PC-9 (cell line): ENCODE results near the gene ATG4D. TPM values are rescaled to one million over a fixed set of nuclear protein-coding genes. Genes with fewer than 3 reads are reported as not detected.

Source experiments
- BruUV-seq: library from RNA; stranded (reverse); fragments of 400-500 nt; replicated peaks from 2 replicates; lab custom pipeline; 2021; lab: Mats Ljungman, UMichigan
- CTCF ChIA-PET: fragments of 300-600 bp; sonication (Branson Sonifier 250); formaldehyde crosslinking; loops from one replicate; lab custom pipeline; 2022; ENCODE audit warnings: antibody characterized with exemption; lab: Charles Lee
- POLR2A ChIA-PET: fragments of 300-600 bp; sonication (Branson Sonifier 250); formaldehyde crosslinking; loops from one replicate; lab custom pipeline; 2022; ENCODE audit warnings: antibody characterized with exemption; ENCODE audit not compliant: unreplicated experiment; lab: Charles Lee
- DNase-seq, 2 experiments: peaks; one replicate each; pipeline versions ENCODE4 v3.0.0 to v3.0.0-alpha.2; 2015 to 2022; ENCODE audit warnings: mixed read lengths in 1 of 2
- H2AFZ ChIP-seq: fragments of 200-600 bp; sonication (generic); 2 replicates; pipeline ENCODE4 v1.8.1; 2017; ENCODE audit warnings: antibody characterized with exemption
- H3F3A ChIP-seq: fragments of 200-600 bp; sonication (generic); 2 replicates; pipeline ENCODE4 v1.8.1; 2017; ENCODE audit warnings: antibody characterized with exemption, mild to moderate bottlenecking, low read depth; ENCODE audit not compliant: insufficient read depth
- H3K27ac ChIP-seq: fragments of 200-600 bp; sonication (generic); 2 replicates; pipeline ENCODE4 v1.6.1; 2016; ENCODE audit warnings: mixed run types
- H3K27me3 ChIP-seq: fragments of 200-600 bp; sonication (generic); 2 replicates; pipeline ENCODE4 v1.6.1; 2016; ENCODE audit warnings: low read depth, mixed run types; ENCODE audit not compliant: insufficient read depth
- H3K36me3 ChIP-seq: fragments of 200-600 bp; sonication (generic); 2 replicates; pipeline ENCODE4 v1.6.1; 2016; ENCODE audit warnings: low read depth, mixed run types
- H3K4me1 ChIP-seq: fragments of 200-600 bp; sonication (generic); replicated peaks from 2 replicates; pipeline ENCODE4 v1.6.1; 2016; ENCODE audit warnings: mixed run types; ENCODE audit not compliant: insufficient read depth
- H3K4me2 ChIP-seq: fragments of 200-600 bp; sonication (generic); 2 replicates; pipeline ENCODE4 v1.6.1; 2017; ENCODE audit warnings: mixed run types
- H3K4me3 ChIP-seq: fragments of 200-600 bp; sonication (generic); 2 replicates; pipeline ENCODE4 v1.6.1; 2016; ENCODE audit warnings: mixed run types
- H3K79me2 ChIP-seq: fragments of 200-600 bp; sonication (generic); 2 replicates; pipeline ENCODE4 v1.6.1; 2017; ENCODE audit warnings: low read depth, mixed run types
- H3K9me2 ChIP-seq: fragments of 200-600 bp; sonication (generic); 2 replicates; pipeline ENCODE4 v1.8.1; 2017; ENCODE audit warnings: mild to moderate bottlenecking; ENCODE audit not compliant: insufficient read depth
- H3K9me3 ChIP-seq: fragments of 200-600 bp; sonication (generic); 2 replicates; pipeline ENCODE4 v1.8.1; 2016; ENCODE audit warnings: low read depth; ENCODE audit not compliant: insufficient read depth
- H4K20me1 ChIP-seq: fragments of 200-600 bp; sonication (generic); 2 replicates; pipeline ENCODE4 v1.8.1; 2017; ENCODE audit not compliant: insufficient read depth
- EZH2 ChIP-seq: fragments of 200-600 bp; sonication (generic); IDR thresholded peaks from 2 replicates; pipeline ENCODE4 v1.8.0; 2017; ENCODE audit warnings: antibody characterized with exemption, low read depth
- intact Hi-C: fragments of 100-400 bp; cut with micrococcal nuclease; formaldehyde crosslinking; loops from one replicate; pipeline ENCODE4 v1.10.0; 2022; ENCODE audit not compliant: unreplicated experiment
- total RNA-seq: library from RNA; stranded (reverse); gene quantifications from 2 replicates; pipeline ENCODE4 v1.2.3, GENCODE V29; 2021
- TF ChIP-seq, protein P1 (sequence below): fragments of 200-600 bp; sonication (generic); conservative IDR thresholded peaks from 2 replicates; pipeline ENCODE4 v1.6.1; 2017; ENCODE audit warnings: mixed run types, antibody characterized with exemption, mild to moderate bottlenecking, moderate library complexity

Gene ATG4D
- total RNA-seq, 1 experiment from 2014 or later: 40.2 TPM

DNA sequence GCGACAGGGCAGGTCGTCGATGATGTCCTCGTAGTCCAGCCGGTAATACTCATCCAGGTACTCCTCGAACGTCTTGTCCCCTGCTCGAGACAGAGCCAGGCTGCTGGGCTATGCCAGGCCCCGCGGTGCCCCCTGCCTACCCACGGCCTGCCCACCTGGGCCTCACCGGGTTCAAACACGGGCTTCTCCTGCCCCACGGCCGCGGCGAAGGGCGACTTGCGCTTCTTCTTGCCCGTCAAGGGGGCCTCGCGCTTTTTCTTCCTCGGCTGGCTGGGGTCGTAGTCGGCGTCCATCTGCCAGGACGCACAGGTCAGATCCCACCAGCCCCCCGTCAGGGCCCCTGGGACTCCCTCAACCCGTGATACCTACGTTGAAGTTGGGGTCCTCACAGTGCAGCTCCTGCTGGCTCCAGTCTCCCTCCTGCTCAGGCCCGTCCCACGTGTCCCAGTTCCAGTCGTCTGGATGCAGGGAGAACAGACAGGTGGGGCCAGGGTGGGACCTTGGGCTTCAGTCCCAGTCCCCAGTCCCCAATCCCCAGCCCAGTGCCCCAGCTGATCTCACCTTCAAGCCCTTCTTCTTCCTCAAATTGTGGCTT lies 14.0 kb downstream of the ATG4D start:
- intact Hi-C loops: no loop called here
- TF ChIP-seq, protein P1, sequence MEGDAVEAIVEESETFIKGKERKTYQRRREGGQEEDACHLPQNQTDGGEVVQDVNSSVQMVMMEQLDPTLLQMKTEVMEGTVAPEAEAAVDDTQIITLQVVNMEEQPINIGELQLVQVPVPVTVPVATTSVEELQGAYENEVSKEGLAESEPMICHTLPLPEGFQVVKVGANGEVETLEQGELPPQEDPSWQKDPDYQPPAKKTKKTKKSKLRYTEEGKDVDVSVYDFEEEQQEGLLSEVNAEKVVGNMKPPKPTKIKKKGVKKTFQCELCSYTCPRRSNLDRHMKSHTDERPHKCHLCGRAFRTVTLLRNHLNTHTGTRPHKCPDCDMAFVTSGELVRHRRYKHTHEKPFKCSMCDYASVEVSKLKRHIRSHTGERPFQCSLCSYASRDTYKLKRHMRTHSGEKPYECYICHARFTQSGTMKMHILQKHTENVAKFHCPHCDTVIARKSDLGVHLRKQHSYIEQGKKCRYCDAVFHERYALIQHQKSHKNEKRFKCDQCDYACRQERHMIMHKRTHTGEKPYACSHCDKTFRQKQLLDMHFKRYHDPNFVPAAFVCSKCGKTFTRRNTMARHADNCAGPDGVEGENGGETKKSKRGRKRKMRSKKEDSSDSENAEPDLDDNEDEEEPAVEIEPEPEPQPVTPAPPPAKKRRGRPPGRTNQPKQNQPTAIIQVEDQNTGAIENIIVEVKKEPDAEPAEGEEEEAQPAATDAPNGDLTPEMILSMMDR: no peak
- TF ChIP-seq EZH2: no peak
- Histone ChIP-seq H3K36me3 (peaks cover 20% of the 10 kb centered on the region), H4K20me1 (peaks cover 2% of the 10 kb centered on the region; the same call in 1 of the 2 replicates), H2AFZ (no peak overlapping the region), H3K4me3 (no peak overlapping the region), H3F3A (peaks cover 32% of the 10 kb centered on the region), H3K4me2 (no peak overlapping the region), H3K27me3 (no peaks in the 10 kb centered on the region), H3K27ac (no peak overlapping the region), H3K79me2 (no peaks in the 10 kb centered on the region), H3K4me1 (no peaks in the 10 kb centered on the region), H3K9me2 (no peaks in the 10 kb centered on the region), H3K9me3 (no peaks in the 10 kb centered on the region)
- POLR2A ChIA-PET: no interaction called here
- no peak for DNase-seq
- BruUV-seq: no TSS peak
- CTCF ChIA-PET: no interaction called here

DNA sequence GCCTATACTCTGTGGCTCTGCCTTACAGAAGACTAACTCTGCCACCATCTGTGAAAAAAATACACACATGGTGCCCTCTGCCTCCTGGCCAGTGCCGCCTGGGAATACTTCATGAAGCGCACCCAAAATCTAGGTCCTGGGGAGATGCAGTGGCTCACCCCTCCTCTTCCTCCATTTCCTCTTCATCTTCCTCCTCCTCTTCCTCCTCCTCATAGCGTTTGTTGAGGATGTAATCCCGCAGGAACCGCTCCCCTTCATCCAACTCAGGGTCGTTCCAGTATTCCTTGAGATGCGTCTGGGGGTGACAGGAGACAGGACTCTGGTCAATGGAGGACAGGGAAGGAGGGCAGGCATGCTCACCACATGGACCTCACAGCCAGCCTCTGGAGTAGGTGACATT lies 16.4 kb downstream of the ATG4D start:
- H3K27me3 ChIP-seq: no peaks in the 10 kb centered on the region
- no peak overlapping the region for H3K4me3 ChIP-seq
- H3K36me3 ChIP-seq: peaks cover 19% of the 10 kb centered on the region
- peaks cover 7% of the 10 kb centered on the region for H4K20me1 ChIP-seq
- no peak overlapping the region for H2AFZ ChIP-seq
- no peaks in the 10 kb centered on the region for H3K9me2 ChIP-seq
- intact Hi-C loops: loop anchor here (10.0 kb wide), 1 partner anchor 295 kb away; no protein-coding TSS in a partner anchor
- CTCF ChIA-PET: no interaction called here
- no TSS peak for BruUV-seq
- POLR2A ChIA-PET: no interaction called here
- no peak for DNase-seq
- TF ChIP-seq, protein P1: no peak
- TF ChIP-seq EZH2: no peak
- H3K4me2 ChIP-seq: no peak overlapping the region
- peaks cover 8% of the 10 kb centered on the region; the same call in 1 of the 2 replicates for H3K4me1 ChIP-seq
- no peaks in the 10 kb centered on the region for H3K9me3 ChIP-seq
- peaks cover 17% of the 10 kb centered on the region for H3K79me2 ChIP-seq
- no peak overlapping the region for H3K27ac ChIP-seq
- peaks cover 26% of the 10 kb centered on the region; the same call in 1 of the 2 replicates for H3F3A ChIP-seq

DNA sequence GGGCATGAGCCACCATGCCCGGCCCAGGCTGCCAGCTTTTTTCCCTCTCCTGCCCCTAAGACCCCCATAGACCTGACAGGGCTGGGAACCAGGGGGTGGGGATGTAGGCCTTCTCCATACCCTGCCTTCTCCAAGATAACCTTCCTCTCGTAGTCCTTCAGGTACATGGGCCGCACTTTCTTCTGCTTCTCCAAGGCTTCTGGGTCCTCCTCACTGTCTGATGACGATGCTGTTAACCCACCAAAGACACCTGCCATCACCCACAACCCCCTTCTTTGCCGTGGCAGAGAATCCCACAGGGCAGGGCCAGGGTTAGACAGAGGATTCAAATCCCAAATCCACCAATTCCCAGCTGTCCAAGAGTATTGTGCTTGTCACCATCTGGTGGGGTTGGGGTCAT lies 18.9 kb downstream of the ATG4D start:
- H3K4me3 ChIP-seq: no peak overlapping the region
- TF ChIP-seq EZH2: no peak
- TF ChIP-seq, protein P1: no peak
- H4K20me1 ChIP-seq: peaks cover 7% of the 10 kb centered on the region; the same call in 1 of the 2 replicates
- POLR2A ChIA-PET: no interaction called here
- H3K9me2 ChIP-seq: no peaks in the 10 kb centered on the region
- CTCF ChIA-PET: interaction anchor here (0.6 kb wide), 1 partner anchor 67 kb away, joined by 5 read pairs; no protein-coding TSS in a partner anchor
- no peaks in the 10 kb centered on the region for H3K9me3 ChIP-seq
- H3K27me3 ChIP-seq: no peaks in the 10 kb centered on the region
- H3K27ac ChIP-seq: no peak overlapping the region
- H3K36me3 ChIP-seq: peaks cover 8% of the 10 kb centered on the region; the same call in 1 of the 2 replicates
- no peak overlapping the region for H3K4me2 ChIP-seq
- peaks cover 14% of the 10 kb centered on the region for H3K4me1 ChIP-seq
- no peak for DNase-seq
- intact Hi-C loops: loop anchor here (10.0 kb wide), 1 partner anchor 298 kb away; no protein-coding TSS in a partner anchor
- H3F3A ChIP-seq: peaks cover 29% of the 10 kb centered on the region; the same call in 1 of the 2 replicates
- H3K79me2 ChIP-seq: peaks cover 22% of the 10 kb centered on the region
- BruUV-seq: no TSS peak
- no peak overlapping the region for H2AFZ ChIP-seq
